ENCODE results near the gene KIF18A.

The KIF18A gene

DNA sequence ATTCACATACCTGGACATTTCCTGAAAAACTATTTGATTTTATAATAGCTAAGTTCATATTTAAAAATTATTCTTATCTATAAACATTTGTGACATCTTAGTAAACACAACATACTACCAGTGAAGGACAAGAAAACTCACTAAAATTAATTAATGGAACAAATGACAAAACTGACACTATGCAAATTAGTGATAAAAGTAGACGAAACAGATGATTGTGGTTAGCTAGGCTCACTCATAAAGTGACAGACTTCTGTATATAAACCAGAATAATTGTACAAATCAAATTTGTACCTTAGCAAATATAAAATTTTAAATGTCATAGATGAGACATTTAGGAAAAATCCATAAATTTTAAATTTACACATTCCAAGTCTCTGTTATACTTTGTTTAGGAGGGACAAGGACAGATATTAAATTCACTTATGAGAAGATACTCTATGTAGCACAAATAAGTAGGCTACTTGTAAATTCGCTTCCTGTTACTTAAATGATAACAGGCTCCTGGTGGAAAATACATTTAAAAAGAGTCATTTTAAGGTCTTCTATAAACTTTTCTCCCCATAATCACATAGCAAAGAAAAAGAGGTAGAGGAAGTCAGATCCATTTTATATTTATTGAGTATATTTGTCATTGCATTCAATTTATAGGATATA lies 81.2 kb downstream of the KIF18A start:
- H3K4me1 Mint-ChIP-seq: no peaks in the 10 kb centered on the region
- H3K4me3 Mint-ChIP-seq: no peak overlapping the region
- no peak overlapping the region for H3K27ac Mint-ChIP-seq
- peaks cover 7% of the 10 kb centered on the region for H3K9me3 Mint-ChIP-seq
- no peak for TF ChIP-seq CTCF (IDR thresholded peaks at IDR 0.05; ENCODE audit: unreplicated experiment in 3 of 3)
- H3K36me3 Mint-ChIP-seq (ENCODE audit: low read depth): peaks cover 32% of the 10 kb centered on the region
- no peaks in the 10 kb centered on the region for H3K27me3 Mint-ChIP-seq (ENCODE audit: low read depth)

GRCh38 chr11:28017816-28018215 lies 90.1 kb downstream of the KIF18A start:
- no peaks in the 10 kb centered on the region for H3K27me3 Mint-ChIP-seq (ENCODE audit: low read depth)
- no peak overlapping the region for H3K27ac Mint-ChIP-seq
- no peak overlapping the region for H3K4me3 Mint-ChIP-seq
- no peaks in the 10 kb centered on the region for H3K4me1 Mint-ChIP-seq
- no peaks in the 10 kb centered on the region for H3K9me3 Mint-ChIP-seq
- no peaks in the 10 kb centered on the region for H3K36me3 Mint-ChIP-seq (ENCODE audit: low read depth)
- TF ChIP-seq CTCF (IDR thresholded peaks at IDR 0.05; ENCODE audit: unreplicated experiment in 3 of 3): no peak

DNA sequence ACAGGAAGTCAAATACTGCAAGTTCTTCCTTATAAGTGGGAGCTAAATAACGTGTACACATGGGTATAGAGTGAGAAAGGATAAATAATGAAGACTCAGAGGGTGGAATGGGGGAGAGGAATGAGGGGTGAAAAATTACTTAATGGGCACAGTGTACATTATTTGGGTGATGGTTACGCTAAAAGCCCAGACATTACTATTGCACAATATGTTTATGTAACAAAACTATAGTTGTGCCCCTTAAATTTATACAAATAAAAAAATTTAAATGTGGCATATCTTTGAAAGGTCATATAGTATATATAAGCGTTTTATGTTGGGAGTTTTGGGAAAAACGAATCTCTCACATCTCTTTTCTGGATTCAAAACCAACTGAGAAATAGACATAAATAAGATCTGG lies 96.1 kb downstream of the KIF18A start:
- Mint-ChIP-seq H3K9me3 (no peaks in the 10 kb centered on the region), H3K27me3 (ENCODE audit: low read depth) (no peaks in the 10 kb centered on the region), H3K4me3 (no peak overlapping the region), H3K27ac (no peak overlapping the region), H3K36me3 (ENCODE audit: low read depth) (peaks cover 3% of the 10 kb centered on the region), H3K4me1 (no peaks in the 10 kb centered on the region)
- no peak for TF ChIP-seq CTCF (IDR thresholded peaks at IDR 0.05; ENCODE audit: unreplicated experiment in 3 of 3)

DNA sequence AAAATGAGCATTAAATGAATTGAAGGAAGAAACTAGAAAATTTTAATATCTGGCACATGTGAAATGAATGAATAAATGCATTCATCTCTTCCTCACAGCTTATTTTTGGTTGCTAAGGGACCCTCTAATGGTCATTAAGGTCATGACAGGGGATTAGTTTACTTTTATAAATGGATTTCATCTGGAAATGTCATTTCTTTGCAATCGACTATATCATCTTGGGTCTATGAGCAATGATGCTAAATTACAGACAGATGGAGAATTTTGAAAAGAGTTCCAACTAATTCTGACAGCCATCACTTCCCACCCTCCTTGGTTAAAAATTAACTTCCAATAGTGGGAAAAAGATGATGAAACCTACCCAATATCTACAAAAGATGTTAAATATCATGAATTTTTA lies 98.0 kb downstream of the KIF18A start:
- Mint-ChIP-seq H3K4me3 (no peak overlapping the region), H3K9me3 (no peaks in the 10 kb centered on the region), H3K27me3 (ENCODE audit: low read depth) (no peaks in the 10 kb centered on the region), H3K27ac (no peak overlapping the region), H3K36me3 (ENCODE audit: low read depth) (peaks cover 3% of the 10 kb centered on the region), H3K4me1 (no peaks in the 10 kb centered on the region)
- no peak for TF ChIP-seq CTCF (IDR thresholded peaks at IDR 0.05; ENCODE audit: unreplicated experiment in 3 of 3)

DNA sequence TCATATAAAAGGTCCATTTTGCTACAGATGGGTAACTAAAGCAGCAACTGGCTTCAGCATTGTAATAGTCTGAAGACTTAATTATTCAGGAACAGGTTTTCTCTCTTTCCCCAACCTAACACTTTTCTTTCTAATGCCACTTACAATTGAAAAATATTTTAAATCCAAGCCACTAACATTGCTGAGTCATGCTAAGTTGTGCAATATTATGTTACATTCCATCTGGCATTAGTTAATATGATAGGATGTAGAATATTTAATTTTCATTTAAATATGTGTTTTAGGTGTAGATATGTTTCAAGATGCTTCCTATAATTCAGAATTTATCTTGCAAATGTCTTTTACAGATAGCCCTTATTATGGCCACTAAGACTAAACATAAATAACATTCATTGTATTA lies 98.6 kb downstream of the KIF18A start:
- Mint-ChIP-seq H3K4me3 (no peak overlapping the region), H3K36me3 (ENCODE audit: low read depth) (peaks cover 3% of the 10 kb centered on the region), H3K27me3 (ENCODE audit: low read depth) (no peaks in the 10 kb centered on the region), H3K9me3 (no peaks in the 10 kb centered on the region), H3K27ac (no peak overlapping the region), H3K4me1 (no peaks in the 10 kb centered on the region)
- no peak for TF ChIP-seq CTCF (IDR thresholded peaks at IDR 0.05; ENCODE audit: unreplicated experiment in 3 of 3)

DNA sequence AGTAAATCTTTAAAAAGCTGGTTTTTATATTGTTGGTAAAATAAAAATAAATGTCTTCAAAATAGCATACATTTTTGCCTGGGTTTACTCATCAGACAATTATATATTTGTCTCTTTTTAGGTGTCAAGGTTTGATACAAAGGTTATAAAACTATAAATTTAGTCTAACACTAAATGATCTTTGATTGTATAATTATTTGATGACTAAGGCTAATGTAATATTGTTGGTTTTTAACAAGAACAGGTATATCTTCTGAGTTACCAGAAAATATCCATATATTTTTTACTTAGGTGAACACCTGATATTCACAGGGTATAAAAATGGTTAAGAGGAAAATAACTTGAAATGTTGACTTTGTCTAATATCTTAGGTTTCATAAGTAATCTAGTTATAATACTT lies 104.3 kb downstream of the KIF18A start:
- H3K27ac Mint-ChIP-seq: no peak overlapping the region
- peaks cover 45% of the 10 kb centered on the region for H3K36me3 Mint-ChIP-seq (ENCODE audit: low read depth)
- no peaks in the 10 kb centered on the region for H3K27me3 Mint-ChIP-seq (ENCODE audit: low read depth)
- H3K4me1 Mint-ChIP-seq: no peaks in the 10 kb centered on the region
- no peak overlapping the region for H3K4me3 Mint-ChIP-seq
- peaks cover 27% of the 10 kb centered on the region for H3K9me3 Mint-ChIP-seq
- TF ChIP-seq CTCF (IDR thresholded peaks at IDR 0.05; ENCODE audit: unreplicated experiment in 3 of 3): no peak
